Retina (tissue), 1 donor: ENCODE data around the gene VPS11.

Source experiments
- DNase-seq: peaks from one replicate; pipeline ENCODE4 v3.0.0-alpha.2; 2016

VPS11 gene

GRCh38 chr11:119106564-119107537, 39.2 kb downstream of the VPS11 start, which contains the start of gene C2CD2L:
Gene C2CD2L, plus strand, starts transcription at chr11:119107344. Its CDS starts 398 bp downstream, at chr11:119107742.
- DNase-seq = peak; percentile 88

- DNase-seq = peak; percentile 54
Observed at GRCh38 chr11:119107538-119108145, 40.0 kb downstream of the VPS11 start.

- DNase-seq = no peak
Observed at GRCh38 chr11:119108146-119108856, 40.7 kb downstream of the VPS11 start.

- no peak for DNase-seq
Observed at GRCh38 chr11:119108857-119109221, 41.2 kb downstream of the VPS11 start.

- DNase-seq = no peak
Observed at GRCh38 chr11:119109843-119110242, 42.2 kb downstream of the VPS11 start.

GRCh38 chr11:119110439-119110838, 42.8 kb downstream of the VPS11 start:
- DNase-seq = no peak

GRCh38 chr11:119111361-119111925, 43.8 kb downstream of the VPS11 start:
- DNase-seq = no peak

GRCh38 chr11:119112314-119113020, 44.8 kb downstream of the VPS11 start:
- DNase-seq = no peak

GRCh38 chr11:119113716-119114115, 46.1 kb downstream of the VPS11 start:
- no peak for DNase-seq

- DNase-seq = no peak
Observed at GRCh38 chr11:119114351-119114750, 46.7 kb downstream of the VPS11 start.

GRCh38 chr11:119115484-119116234, 48.0 kb downstream of the VPS11 start:
- no peak for DNase-seq

GRCh38 chr11:119116235-119116594, 48.6 kb downstream of the VPS11 start:
- DNase-seq = no peak

GRCh38 chr11:119116601-119117000, 49.0 kb downstream of the VPS11 start:
- no peak for DNase-seq

- no peak for DNase-seq
Observed at GRCh38 chr11:119117004-119117706, 49.5 kb downstream of the VPS11 start.

GRCh38 chr11:119118227-119118626, 50.6 kb downstream of the VPS11 start:
- DNase-seq = no peak

GRCh38 chr11:119118946-119119345, 51.3 kb downstream of the VPS11 start:
- DNase-seq = no peak

- DNase-seq = no peak
Observed at GRCh38 chr11:119120639-119121007, 53.0 kb downstream of the VPS11 start.

- DNase-seq = peak; percentile 97
Observed at GRCh38 chr11:119121008-119121810, 53.6 kb downstream of the VPS11 start, which contains the start of gene HINFP. Gene HINFP, plus strand, starts transcription at chr11:119121580. Its CDS starts 5,365 bp downstream, at chr11:119126945.

GRCh38 chr11:119121811-119122124, 54.1 kb downstream of the VPS11 start:
- DNase-seq = no peak

GRCh38 chr11:119125821-119126220, 58.2 kb downstream of the VPS11 start:
- no peak for DNase-seq
